AG08396 (cell line): ENCODE measurements around the gene CACNB2.

ENCODE experiments used
- DNase-seq: peaks from one replicate; pipeline ENCODE4 v3.0.0; 2012; ENCODE audit warnings: low spot score, mixed read lengths

CACNB2 gene

DNA sequence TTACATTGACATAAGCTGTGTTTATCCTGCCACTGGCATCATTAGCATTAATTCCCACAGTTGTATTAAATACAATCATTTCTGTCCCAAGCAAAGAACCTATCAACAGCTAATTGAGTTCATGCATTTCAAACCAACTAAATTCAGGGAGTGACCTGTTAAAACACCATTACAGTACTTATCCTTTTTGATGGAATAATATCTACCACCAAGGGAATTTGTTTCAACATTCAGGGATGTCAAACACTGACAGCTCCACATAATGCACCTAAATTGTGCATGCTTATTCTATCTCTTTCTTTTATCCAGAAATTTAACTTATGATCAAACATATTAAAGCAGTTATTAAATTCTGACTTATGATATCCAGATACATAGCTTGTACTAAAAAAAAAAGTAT lies 374.3 kb downstream of the CACNB2 start:
- DNase-seq: no peak

DNA sequence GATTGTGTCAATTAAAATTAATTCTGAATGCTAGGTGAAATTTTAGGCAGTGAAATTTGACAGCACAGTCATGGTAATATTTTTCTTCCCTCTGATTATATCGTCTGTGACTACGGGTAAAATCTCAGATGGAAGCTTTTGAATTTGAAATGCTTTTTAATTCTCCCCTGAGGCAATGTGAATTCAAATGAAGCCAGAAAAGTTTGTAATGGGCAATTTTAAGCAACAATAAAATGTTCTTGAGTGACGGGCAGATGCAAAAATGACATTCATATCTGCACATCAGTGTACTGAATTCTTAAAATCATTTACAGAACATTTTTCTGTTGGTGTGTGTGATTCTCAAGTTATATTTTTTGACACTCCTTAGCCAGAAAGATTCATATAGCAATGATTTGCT lies 376.6 kb downstream of the CACNB2 start:
- DNase-seq: no peak

GRCh38 chr10:18523025-18523424 lies 382.8 kb downstream of the CACNB2 start:
- no peak for DNase-seq

GRCh38 chr10:18523858-18524257 lies 383.6 kb downstream of the CACNB2 start:
- no peak for DNase-seq

- peak; percentile 4 for DNase-seq
Observed at GRCh38 chr10:18527687-18528086, 387.5 kb downstream of the CACNB2 start.

GRCh38 chr10:18528292-18528691 lies 388.1 kb downstream of the CACNB2 start:
- DNase-seq: no peak

DNA sequence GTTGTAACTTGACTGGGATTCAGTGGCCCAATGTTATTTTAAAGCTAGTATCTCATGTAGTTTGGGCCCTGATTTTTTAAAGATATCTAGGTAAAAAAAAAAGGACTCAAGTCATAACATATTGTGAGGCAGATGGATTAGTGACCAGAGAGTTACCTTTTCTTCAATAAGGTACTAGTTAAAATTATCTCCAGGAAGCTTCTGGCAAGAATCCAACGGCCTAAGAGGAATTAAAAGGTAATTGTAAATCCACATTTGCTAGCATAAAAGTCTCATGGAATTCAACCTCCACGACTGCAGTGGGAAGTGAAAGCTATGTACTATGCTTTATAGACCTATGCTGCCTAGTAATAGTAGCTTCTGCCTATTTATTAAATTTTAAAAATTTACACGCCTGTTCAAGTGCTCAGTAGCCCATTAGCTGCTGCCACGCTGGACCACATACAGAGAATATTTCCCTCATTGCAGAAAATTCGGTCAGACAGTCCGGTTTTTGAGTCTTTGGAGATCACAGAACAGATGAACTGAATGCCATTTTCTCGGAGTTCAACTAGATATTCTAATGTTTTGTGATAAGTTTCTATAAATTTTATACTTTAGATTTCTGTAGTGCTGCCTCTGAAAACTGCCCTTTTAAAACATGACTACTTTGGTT lies 392.8 kb downstream of the CACNB2 start:
- no peak for DNase-seq

- no peak for DNase-seq
Observed at GRCh38 chr10:18533896-18534295, 393.7 kb downstream of the CACNB2 start.

DNA sequence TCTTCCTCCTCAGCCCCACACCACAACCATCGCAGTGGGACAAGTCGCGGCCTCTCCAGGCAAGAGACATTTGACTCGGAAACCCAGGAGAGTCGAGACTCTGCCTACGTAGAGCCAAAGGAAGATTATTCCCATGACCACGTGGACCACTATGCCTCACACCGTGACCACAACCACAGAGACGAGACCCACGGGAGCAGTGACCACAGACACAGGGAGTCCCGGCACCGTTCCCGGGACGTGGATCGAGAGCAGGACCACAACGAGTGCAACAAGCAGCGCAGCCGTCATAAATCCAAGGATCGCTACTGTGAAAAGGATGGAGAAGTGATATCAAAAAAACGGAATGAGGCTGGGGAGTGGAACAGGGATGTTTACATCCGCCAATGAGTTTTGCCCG lies 399.1 kb downstream of the CACNB2 start:
- DNase-seq: no peak

GRCh38 chr10:18540195-18540594 lies 400.0 kb downstream of the CACNB2 start:
- DNase-seq: no peak

DNA sequence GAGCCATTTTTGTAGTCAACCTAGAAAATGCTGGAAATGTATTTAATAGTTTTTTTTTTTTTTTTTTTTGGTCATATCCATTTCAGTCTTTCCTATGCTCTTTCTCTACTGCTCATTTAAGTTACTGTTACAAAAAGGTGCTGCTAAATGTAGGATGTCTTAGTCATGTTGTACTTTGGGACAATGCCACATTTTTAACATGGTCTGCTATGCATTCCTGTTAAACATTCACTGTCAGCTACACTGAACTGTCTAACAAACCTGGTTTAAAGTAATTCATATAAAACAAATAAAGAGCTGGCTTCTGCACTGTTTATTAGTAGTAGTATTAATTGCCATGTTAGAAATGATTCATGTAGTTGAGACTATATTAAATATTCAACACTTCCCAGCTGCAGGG lies 402.6 kb downstream of the CACNB2 start:
- DNase-seq: peak; percentile 4

GRCh38 chr10:18545621-18546305 lies 405.5 kb downstream of the CACNB2 start:
- peak; percentile 4 for DNase-seq

- no peak for DNase-seq
Observed at GRCh38 chr10:18549105-18549504, 408.9 kb downstream of the CACNB2 start.

- no peak for DNase-seq
Observed at GRCh38 chr10:18551473-18551872, 411.2 kb downstream of the CACNB2 start.

DNA sequence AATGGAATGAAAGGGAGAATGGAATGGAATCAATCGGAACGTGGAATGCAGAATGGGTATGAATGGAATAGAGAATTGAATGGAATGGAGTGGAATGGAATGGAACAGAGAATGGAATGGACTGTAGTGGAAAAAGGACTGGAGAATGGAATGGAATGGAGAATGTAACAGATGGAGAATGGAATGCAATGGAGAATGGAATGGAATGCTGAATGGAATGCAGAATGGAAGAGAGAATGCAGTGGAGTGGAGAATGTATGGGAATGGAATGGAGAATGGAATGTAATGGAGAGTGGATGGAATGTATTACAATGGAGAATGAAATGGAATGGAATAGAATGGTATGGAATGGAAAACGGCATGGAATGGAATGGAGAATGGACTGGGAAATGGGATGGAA lies 414.3 kb downstream of the CACNB2 start:
- DNase-seq: no peak

- no peak for DNase-seq
Observed at GRCh38 chr10:18556522-18557147, 416.4 kb downstream of the CACNB2 start.

DNA sequence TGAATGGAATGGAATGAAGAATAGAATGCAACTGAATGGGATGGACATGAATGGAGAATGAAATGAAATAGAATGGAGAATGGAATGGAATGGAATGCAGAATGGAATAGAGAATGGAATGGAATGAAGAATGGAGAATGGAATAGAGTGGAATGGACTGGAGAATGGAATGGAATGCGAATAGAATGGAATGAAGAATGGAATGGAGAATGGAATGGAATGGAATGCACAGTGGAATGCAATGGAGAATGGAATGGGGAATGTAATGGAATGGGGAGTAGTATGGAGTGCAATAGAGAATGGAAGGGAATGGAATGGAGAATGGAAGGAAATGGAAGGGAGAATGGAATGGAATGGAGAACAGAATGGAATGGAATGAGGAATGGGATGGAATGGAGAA lies 417.7 kb downstream of the CACNB2 start:
- DNase-seq: no peak

- no peak for DNase-seq
Observed at GRCh38 chr10:18561861-18562551, 421.8 kb downstream of the CACNB2 start.

DNA sequence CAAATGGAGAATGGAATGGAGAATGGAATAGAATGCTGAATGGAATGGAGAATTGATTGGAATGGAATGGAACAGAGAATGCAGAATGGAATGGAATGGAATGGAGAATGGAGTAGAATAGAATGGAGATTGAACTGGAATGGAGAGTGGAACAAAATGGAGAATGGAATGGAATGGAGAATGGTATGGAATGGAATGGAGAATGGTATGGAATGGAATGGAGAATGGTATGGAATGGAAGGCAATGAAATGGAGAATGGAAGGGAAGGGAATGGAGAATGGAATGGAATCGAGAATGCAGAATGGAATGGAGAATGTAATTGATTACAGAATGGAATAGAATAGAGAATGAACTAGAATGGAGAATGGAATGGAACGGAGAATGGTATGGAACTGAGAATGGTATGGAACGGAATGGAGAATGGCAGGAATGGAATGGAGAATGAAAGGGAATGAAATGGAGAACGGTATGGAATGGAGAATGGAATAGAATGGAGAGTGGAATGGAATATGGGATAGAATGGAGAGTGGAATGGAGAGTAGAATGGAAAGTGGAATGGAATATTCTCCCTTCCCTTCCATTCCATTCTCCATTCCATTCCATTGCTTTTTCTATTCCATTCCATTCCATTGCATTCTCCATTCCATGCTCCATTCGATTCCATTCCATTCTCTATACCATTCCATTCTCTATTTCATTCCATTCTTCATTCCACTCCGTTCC lies 422.9 kb downstream of the CACNB2 start:
- no peak for DNase-seq

GRCh38 chr10:18565006-18565405 lies 424.8 kb downstream of the CACNB2 start:
- DNase-seq: no peak

GRCh38 chr10:18566177-18566576 lies 426.0 kb downstream of the CACNB2 start:
- DNase-seq: no peak

GRCh38 chr10:18567343-18567856 lies 427.2 kb downstream of the CACNB2 start:
- DNase-seq: no peak
